Posterior cingulate gyrus (tissue), 11 donors: ENCODE results near the gene PSEN2.

ENCODE experiments used
- DNase-seq, 10 donors: peaks; one replicate each; pipeline versions ENCODE4 v3.0.0 to v3.0.0-alpha.2; 2020 to 2021; ENCODE audit warnings: mixed read lengths in 3 of 10
- intact Hi-C: fragments of 100-400 bp; cut with DNase I; formaldehyde crosslinking; loops from one replicate; pipeline ENCODE4 v1.15.1; 2023

Gene PSEN2

GRCh38 chr1:226943927-226944326, 73.5 kb downstream of the PSEN2 start:
- intact Hi-C loops: loop anchor here (5.0 kb wide), 1 partner anchor 43 kb away; no protein-coding TSS in a partner anchor
- DNase-seq: peak in 1 of 10 donors; percentile 53

GRCh38 chr1:226945106-226945857, 74.9 kb downstream of the PSEN2 start:
- peak in 1 of 10 donors; percentile 74 for DNase-seq
- intact Hi-C loops: no loop called here
